K562 (cell line): Measurements from ENCODE around the gene SLC25A11. TPM values are rescaled to one million over a fixed set of nuclear protein-coding genes. Genes with fewer than 3 reads are reported as not detected.

Experiments
- ATAC-seq: fragments of 200-7000 bp; cut with Tn5 transposase; 3 replicates; pipeline ENCODE4 v1.9.1; 2020; ENCODE audit warnings: moderate library complexity
- BruUV-seq: library from RNA; stranded (reverse); fragments of 400-500 nt; replicated peaks from 2 replicates; lab custom pipeline; 2021; lab: Mats Ljungman, UMichigan
- CTCF ChIA-PET: fragments of 300-600 bp; formaldehyde crosslinking; extraction: SDS; loops from one replicate; lab custom pipeline; 2021; ENCODE audit warnings: low intra/inter-chr PET ratio; lab: Yijun Ruan, JAX
- POLR2A ChIA-PET: fragments of 300-600, 350-650 bp; sonication (Branson Sonifier 250); formaldehyde crosslinking; extraction: SDS; loops from one replicate; lab custom pipeline; 2021; ENCODE audit warnings: antibody characterized with exemption, inconsistent platforms; lab: Yijun Ruan, JAX
- DNase-seq, 4 experiments: peaks; one replicate each; pipeline versions ENCODE4 v3.0.0 to v3.0.0-alpha.2; 2011 to 2018; ENCODE audit warnings: low spot score in 3 of 4, mixed read lengths in 3 of 4; ENCODE audit errors: extremely low read depth in 1 of 4
- FAIRE-seq: peaks from 2 replicates; lab custom pipeline; 2011; peaks lifted over from hg19 to GRCh38; lab: Jason Lieb, UNC
- H2AFZ ChIP-seq: 2 replicates; pipeline ENCODE4 v1.6.0; 2011; ENCODE audit warnings: low read depth, low read length, control low read depth, inconsistent platforms
- H3K27ac ChIP-seq: fragments of 200-600 bp; 3 replicates; pipeline ENCODE4 v1.8.0; 2011; ENCODE audit warnings: low read depth, mild to moderate bottlenecking, control low read depth, inconsistent platforms, low read length, moderate library complexity, mixed read lengths; ENCODE audit errors: extremely low read depth
- H3K27me3 ChIP-seq, 2 experiments: fragments of 300-600 bp in 1 of 2; 2 replicates in 1 of 2; 3 replicates in 1 of 2; pipeline versions ENCODE4 v1.6.0 to v1.8.0; 2011; ENCODE audit warnings: inconsistent platforms in 2 of 2, low read length in 2 of 2, mild to moderate bottlenecking in 1 of 2, mixed read lengths in 1 of 2, moderate library complexity in 1 of 2; ENCODE audit not compliant: control insufficient read depth in 2 of 2, insufficient read depth in 2 of 2
- H3K36me3 ChIP-seq: fragments of 300-600 bp; 3 replicates; pipeline ENCODE4 v1.8.0; 2011; ENCODE audit warnings: mild to moderate bottlenecking, low read length, inconsistent platforms; ENCODE audit not compliant: control insufficient read depth, insufficient read depth
- H3K4me1 ChIP-seq, 2 experiments: fragments of 200-600 bp in 1 of 2; replicated peaks in 1 of 2; 2 replicates in 1 of 2; 3 replicates in 1 of 2; pipeline versions ENCODE4 v1.5.1 to v1.8.0; 2011; ENCODE audit warnings: inconsistent platforms in 2 of 2, low read length in 2 of 2, mild to moderate bottlenecking in 1 of 2, mixed read lengths in 1 of 2, moderate library complexity in 1 of 2; ENCODE audit not compliant: control insufficient read depth in 2 of 2, insufficient read depth in 2 of 2
- H3K4me2 ChIP-seq: 2 replicates; pipeline ENCODE4 v1.6.1; 2011; ENCODE audit warnings: low read length, control low read depth, inconsistent platforms, mixed read lengths; ENCODE audit not compliant: insufficient read depth
- H3K4me3 ChIP-seq: fragments of 200-600 bp; sonication (generic), shearing (Covaris generic); 2 replicates; pipeline ENCODE4 v1.5.1; 2016; ENCODE audit warnings: control low read depth, inconsistent platforms
- H3K79me2 ChIP-seq: fragments of 200-600 bp; 3 replicates; pipeline ENCODE4 v1.8.0; 2011; ENCODE audit warnings: low read length, inconsistent platforms; ENCODE audit not compliant: control insufficient read depth, insufficient read depth
- H3K9ac ChIP-seq, 2 experiments: 2 replicates each; pipeline versions ENCODE4 v1.6.0 to v1.6.1; 2011; ENCODE audit warnings: low read depth in 2 of 2, low read length in 2 of 2, control low read depth in 1 of 2, inconsistent platforms in 1 of 2, mild to moderate bottlenecking in 1 of 2, mixed read lengths in 1 of 2; ENCODE audit not compliant: insufficient read depth in 1 of 2
- H3K9me1 ChIP-seq: one replicate; pipeline ENCODE4 v1.6.0; 2011; ENCODE audit warnings: inconsistent platforms, mild to moderate bottlenecking, low read length, moderate library complexity; ENCODE audit not compliant: control insufficient read depth, insufficient read depth
- H3K9me3 ChIP-seq: replicated peaks from 2 replicates; pipeline ENCODE4 v1.5.1; 2011; ENCODE audit warnings: low read depth, low read length, inconsistent platforms; ENCODE audit not compliant: control insufficient read depth, insufficient read depth
- H4K20me1 ChIP-seq: replicated peaks from 2 replicates; pipeline ENCODE4 v1.6.1; 2011; ENCODE audit warnings: low read length, inconsistent platforms, mixed read lengths; ENCODE audit not compliant: control insufficient read depth, insufficient read depth
- NR2C1 ChIP-seq, 2 experiments: fragments of 450-650 bp; IDR thresholded peaks; 2 replicates each; pipeline ENCODE4 v1.6.1; 2017; ENCODE audit warnings: mild to moderate bottlenecking in 2 of 2, antibody characterized with exemption in 1 of 2, inconsistent platforms in 1 of 2, missing compliant biosample characterization in 1 of 2, missing genetic modification characterization in 1 of 2
- WGBS: fragments of 100-300 bp; shearing (Covaris generic); methylation state at CpG from one replicate; pipeline ENCODE4 v1.1.6; 2016; ENCODE audit warnings: low coverage, mixed read lengths; ENCODE audit not compliant: insufficient coverage; ENCODE audit errors: missing lambda C conversion rate; 5-methylcytosine and 5-hydroxymethylcytosine counted together
- in situ Hi-C: fragments of 300-500 bp; cut with MboI; formaldehyde crosslinking; loops from 4 replicates; pipeline ENCODE4 v1.15.0; 2018; ENCODE audit warnings: inconsistent platforms, mixed read lengths
- intact Hi-C: fragments of 100-400 bp; cut with micrococcal nuclease; formaldehyde crosslinking; loops from 2 replicates; pipeline ENCODE4 v1.14.2; 2022
- polyA plus RNA-seq, 8 experiments: library from polyadenylated mRNA; depleted of rRNA in 4 of 8; stranded (reverse) in 5 of 8; unstranded in 3 of 8; fragments of >200 nt; fragmentation: Nextera tagmentation in 2 of 8; fragmentation: Illumina TruSeq in 1 of 8; extraction: Ambion mirVana in 2 of 8; extraction: Trizol in 1 of 8; gene quantifications; 2 replicates each; pipeline versions ENCODE4 v1.2.1 to v1.2.3, GENCODE V29; 2011 to 2014; ENCODE audit warnings: inconsistent platforms in 1 of 8, missing spikeins in 1 of 8
- total RNA-seq, 7 experiments: library from RNA; depleted of rRNA in 6 of 7; stranded (reverse); fragments of >200 nt in 6 of 7; fragmentation: Illumina TruSeq in 2 of 7; extraction: Trizol in 2 of 7; gene quantifications; 2 replicates each; pipeline versions ENCODE4 v1.2.1 to v1.2.3, GENCODE V29; 2011 to 2021; ENCODE audit warnings: low replicate concordance in 1 of 7
- TF ChIP-seq, protein P1 (sequence below), 3 experiments: fragments of 200-800 bp in 1 of 3; sonication (Bioruptor generic) in 1 of 3; sonication (generic) in 1 of 3; formaldehyde crosslinking in 1 of 3; IDR thresholded peaks; 2 replicates each; pipeline versions ENCODE4 v1.6.1 to v1.8.0; 2016 to 2022; ENCODE audit warnings: mild to moderate bottlenecking in 2 of 3, missing compliant biosample characterization in 2 of 3, missing genetic modification characterization in 2 of 3, missing genetic modification reagents in 1 of 3

SLC25A11 gene
- total and polyA plus RNA-seq, 9 of the 15 experiments (the other 6 are each of a cell fraction or from before 2014, with no cell fraction given) = 3.1 to 56.7 (median 32.9) TPM

DNA sequence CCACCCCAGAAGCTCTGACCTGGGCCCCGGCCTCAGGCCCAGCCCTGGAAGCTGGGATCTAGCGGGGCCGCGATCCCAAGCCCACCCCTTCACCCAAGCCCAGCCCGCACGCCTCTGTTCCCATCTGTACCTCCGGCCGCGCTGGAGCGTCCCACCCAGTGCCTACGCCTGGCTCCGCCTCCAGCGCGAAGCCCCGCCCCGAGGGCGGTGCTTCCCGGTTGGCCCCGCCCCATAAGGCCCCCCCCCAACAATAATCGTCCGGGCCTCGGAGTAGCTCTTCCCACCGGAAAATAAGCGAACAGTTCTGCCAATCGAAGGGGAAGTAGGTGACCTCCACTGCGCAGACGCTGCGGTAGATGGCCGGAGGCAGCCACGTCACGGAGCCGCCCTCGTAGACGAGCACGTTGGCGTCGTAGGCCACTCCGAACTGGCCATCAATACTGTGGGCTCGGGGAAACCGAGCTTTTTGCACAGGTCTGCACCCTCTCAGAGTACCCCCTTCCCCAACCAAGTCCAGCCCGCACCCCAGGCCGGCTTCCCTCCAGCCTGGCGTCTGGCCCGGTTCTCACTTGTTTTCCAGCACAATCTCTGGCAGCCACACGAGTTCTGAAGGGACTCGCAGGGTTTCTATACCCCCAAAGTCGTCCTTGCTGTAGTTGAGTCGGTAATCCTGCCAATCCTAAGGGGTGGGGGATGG is 38.0 kb downstream of the SLC25A11 start:
- Histone ChIP-seq H3K9me1 (peaks cover 2% of the 10 kb centered on the region), H4K20me1 (no peaks in the 10 kb centered on the region), H3K27ac (no peak overlapping the region), H3K4me3 (no peak overlapping the region), H3K9me3 (no peaks in the 10 kb centered on the region), H3K36me3 (no peaks in the 10 kb centered on the region; the same call in 2 of the 3 replicates), H3K79me2 (no peaks in the 10 kb centered on the region), H3K4me2 (no peak overlapping the region), H3K9ac (no peak overlapping the region), H3K4me1 (peaks cover 14 to 28% of the 10 kb centered on the region in 2 experiments), H2AFZ (no peak overlapping the region), H3K27me3 (no peaks in the 10 kb centered on the region; a peak in 1 of 5 replicates)
- FAIRE-seq (no peak), DNase-seq (peak in 3 of 4 experiments; percentile 34 to 64 (median 50)), ATAC-seq (peak; percentile 69)
- intact Hi-C loops (loop anchor here (10.0 kb wide), 1 partner anchor 63 kb away; the partner anchor contains the start of gene SPAG7), in situ Hi-C loops (no loop called here)
- 62% methylated on average over 6 of the region's 48 CpGs for WGBS
- CTCF ChIA-PET = interaction anchor here (0.5 to 0.7 kb wide), 2 partner anchors 117 to 192 kb away, joined by 4 read pairs; no protein-coding TSS in a partner anchor
- no TSS peak for BruUV-seq
- POLR2A ChIA-PET = interaction anchor here (0.6 to 0.9 kb wide), 4 partner anchors 37 to 130 kb away, joined by 3 read pairs; partner anchors contain the start of gene PLD2
- TF ChIP-seq NR2C1 (IDR thresholded peaks at IDR 0.05) (no peak), NR2C1 (tag; IDR thresholded peaks at IDR 0.05) (no peak)
- TF ChIP-seq, protein P1, sequence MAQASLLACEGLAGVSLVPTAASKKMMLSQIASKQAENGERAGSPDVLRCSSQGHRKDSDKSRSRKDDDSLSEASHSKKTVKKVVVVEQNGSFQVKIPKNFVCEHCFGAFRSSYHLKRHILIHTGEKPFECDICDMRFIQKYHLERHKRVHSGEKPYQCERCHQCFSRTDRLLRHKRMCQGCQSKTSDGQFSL (CRISPR knock-in tag; IDR thresholded peaks at IDR 0.05) = peak; percentile 96
- TF ChIP-seq, protein P1 (tag; IDR thresholded peaks at IDR 0.05) = 0 out of 4 replicates have a peak, but pooled peaks of 1 of the 2 experiments have one; percentile 34
